ENCODE data around the gene HOXD11. TPM values are rescaled to one million over a fixed set of nuclear protein-coding genes. Genes with fewer than 3 reads are reported as not detected.

Gene HOXD11
- total RNA-seq, 4 donors from 2014 or later, result 0.88 to 34.6 (median 8.6) TPM; not detected in 1

DNA sequence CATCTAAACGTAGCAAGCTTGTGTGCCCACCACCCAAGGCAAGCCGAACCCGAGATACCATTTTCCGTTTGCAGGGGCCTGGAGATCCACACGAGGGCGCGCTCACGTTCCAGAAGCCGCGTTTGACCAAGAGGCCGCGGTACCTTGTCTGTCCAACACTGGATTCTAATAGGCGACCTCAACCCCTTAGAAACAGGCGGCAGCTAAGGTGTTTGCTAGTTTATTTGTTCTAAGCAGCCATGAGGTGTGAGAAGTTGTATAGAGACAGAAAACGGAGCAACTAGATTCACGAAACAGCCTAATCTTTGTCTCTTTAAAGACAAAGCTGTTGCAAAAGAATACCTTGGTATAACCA, 4.2 kb downstream of the HOXD11 start:
- TF ChIP-seq POLR2A (IDR thresholded peaks at IDR 0.05), result peak in 1 of 2 donors; percentile 21
- TF ChIP-seq, protein P1, sequence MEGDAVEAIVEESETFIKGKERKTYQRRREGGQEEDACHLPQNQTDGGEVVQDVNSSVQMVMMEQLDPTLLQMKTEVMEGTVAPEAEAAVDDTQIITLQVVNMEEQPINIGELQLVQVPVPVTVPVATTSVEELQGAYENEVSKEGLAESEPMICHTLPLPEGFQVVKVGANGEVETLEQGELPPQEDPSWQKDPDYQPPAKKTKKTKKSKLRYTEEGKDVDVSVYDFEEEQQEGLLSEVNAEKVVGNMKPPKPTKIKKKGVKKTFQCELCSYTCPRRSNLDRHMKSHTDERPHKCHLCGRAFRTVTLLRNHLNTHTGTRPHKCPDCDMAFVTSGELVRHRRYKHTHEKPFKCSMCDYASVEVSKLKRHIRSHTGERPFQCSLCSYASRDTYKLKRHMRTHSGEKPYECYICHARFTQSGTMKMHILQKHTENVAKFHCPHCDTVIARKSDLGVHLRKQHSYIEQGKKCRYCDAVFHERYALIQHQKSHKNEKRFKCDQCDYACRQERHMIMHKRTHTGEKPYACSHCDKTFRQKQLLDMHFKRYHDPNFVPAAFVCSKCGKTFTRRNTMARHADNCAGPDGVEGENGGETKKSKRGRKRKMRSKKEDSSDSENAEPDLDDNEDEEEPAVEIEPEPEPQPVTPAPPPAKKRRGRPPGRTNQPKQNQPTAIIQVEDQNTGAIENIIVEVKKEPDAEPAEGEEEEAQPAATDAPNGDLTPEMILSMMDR (IDR thresholded peaks at IDR 0.05), result peak; percentile 61 to 86 (median 70)
- H3K36me3 ChIP-seq, result no peaks in the 10 kb centered on the region
- H3K4me3 ChIP-seq, result peak overlapping the region; percentile 36 to 51
- H3K27ac ChIP-seq, result peak overlapping the region; percentile 98 to 99
- peaks cover 0 to 3% of the 10 kb centered on the region in 2 donors for H3K27me3 ChIP-seq
- H3K9me3 ChIP-seq, result no peaks in the 10 kb centered on the region
- DNase-seq, result peak; percentile 76 to 86
- H3K4me1 ChIP-seq, result peaks cover 0 to 8% of the 10 kb centered on the region in 2 donors
- intact Hi-C loops (cut with DNase I; ENCODE audit: low total_unique reads), result no loop called here

DNA sequence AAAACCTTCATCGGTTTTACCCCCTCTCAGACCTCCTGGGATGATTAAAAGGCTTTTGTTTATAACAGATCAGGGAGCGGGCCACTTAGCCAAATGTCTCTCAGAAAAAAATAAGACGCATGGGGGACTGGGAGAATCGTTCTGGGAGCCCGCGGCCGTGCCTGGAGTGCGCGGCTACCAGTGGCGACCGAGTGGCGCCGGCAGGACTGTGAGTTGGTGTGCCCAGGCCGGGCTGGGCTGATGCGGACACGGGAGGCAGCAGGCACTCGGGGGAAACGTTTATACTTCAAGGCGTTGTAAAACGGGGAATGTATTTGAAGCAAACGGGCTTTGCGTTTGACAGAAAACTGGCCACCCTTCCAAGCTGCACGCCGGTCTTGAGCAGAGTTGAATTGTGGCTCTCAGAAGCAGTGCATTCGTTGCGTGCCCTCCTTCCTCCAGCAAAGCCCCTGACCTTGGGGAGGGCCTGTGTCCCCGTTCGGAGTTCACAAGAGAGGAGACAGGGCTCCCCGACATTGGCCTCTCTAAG, 4.8 kb downstream of the HOXD11 start:
- Histone ChIP-seq H3K9me3 (no peaks in the 10 kb centered on the region), H3K4me3 (peak overlapping the region; percentile 36 to 51), H3K27ac (peak overlapping the region; percentile 98 to 99), H3K27me3 (peaks cover 0 to 3% of the 10 kb centered on the region in 2 donors), H3K4me1 (peaks cover 0 to 2% of the 10 kb centered on the region in 2 donors), H3K36me3 (no peaks in the 10 kb centered on the region)
- TF ChIP-seq, protein P1 (IDR thresholded peaks at IDR 0.05), result no peak
- TF ChIP-seq POLR2A (IDR thresholded peaks at IDR 0.05), result no peak
- intact Hi-C loops (cut with DNase I; ENCODE audit: low total_unique reads), result no loop called here
- DNase-seq, result no peak

DNA sequence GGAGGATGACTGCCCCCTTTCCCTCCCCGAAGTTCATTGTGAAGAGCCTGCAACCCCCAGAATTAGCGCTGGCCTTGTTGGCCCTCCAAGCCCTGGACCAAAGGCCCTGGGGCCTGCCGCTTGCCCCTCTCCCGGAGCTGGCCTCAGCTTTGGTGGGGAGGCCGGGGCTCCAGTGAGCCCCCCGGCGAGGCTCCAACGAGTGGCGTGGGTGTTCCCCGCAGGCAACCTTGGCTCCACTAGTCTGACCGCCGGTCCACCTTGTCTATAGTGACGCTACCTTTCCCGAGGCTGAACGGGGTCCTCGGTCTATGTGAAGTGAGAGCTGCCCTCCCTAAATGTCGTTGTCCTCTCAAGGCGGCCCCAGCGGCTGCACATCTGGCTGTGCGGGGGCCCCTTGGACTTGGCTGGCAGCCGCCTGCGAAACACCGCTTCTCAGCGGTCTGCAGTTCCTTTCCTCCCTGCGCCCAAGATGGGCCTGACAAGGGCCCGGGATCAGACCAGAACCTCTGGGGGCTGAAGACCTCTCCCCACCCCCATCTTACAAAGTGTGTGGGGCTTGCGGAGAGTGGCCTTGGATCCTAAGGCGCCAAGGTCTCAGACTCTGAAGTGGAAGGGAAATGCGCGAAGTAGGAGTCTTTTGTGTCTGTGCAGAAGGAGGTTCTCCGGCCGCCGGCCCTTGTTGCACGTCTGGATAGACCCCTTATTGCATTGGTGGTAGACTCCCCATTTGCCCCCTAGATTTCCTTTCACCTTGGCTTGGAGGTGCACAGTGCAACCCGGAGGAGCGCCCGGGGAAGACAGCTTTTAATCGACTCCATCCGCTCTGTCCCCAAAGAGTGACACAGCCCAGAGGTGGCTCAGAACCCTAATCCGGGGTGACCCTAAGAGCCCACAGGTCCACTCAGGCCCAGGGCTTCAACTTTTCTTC, 5.6 kb downstream of the HOXD11 start:
- no peaks in the 10 kb centered on the region for H3K9me3 ChIP-seq
- TF ChIP-seq POLR2A (IDR thresholded peaks at IDR 0.05), result no peak
- TF ChIP-seq, protein P1 (IDR thresholded peaks at IDR 0.05), result no peak
- intact Hi-C loops (cut with DNase I; ENCODE audit: low total_unique reads), result no loop called here
- H3K4me3 ChIP-seq, result peak overlapping the region; percentile 36 to 51
- no peak for DNase-seq
- no peaks in the 10 kb centered on the region for H3K4me1 ChIP-seq
- H3K36me3 ChIP-seq, result no peaks in the 10 kb centered on the region
- H3K27ac ChIP-seq, result peak overlapping the region; percentile 98 to 99
- H3K27me3 ChIP-seq, result peaks cover 0 to 3% of the 10 kb centered on the region in 2 donors

DNA sequence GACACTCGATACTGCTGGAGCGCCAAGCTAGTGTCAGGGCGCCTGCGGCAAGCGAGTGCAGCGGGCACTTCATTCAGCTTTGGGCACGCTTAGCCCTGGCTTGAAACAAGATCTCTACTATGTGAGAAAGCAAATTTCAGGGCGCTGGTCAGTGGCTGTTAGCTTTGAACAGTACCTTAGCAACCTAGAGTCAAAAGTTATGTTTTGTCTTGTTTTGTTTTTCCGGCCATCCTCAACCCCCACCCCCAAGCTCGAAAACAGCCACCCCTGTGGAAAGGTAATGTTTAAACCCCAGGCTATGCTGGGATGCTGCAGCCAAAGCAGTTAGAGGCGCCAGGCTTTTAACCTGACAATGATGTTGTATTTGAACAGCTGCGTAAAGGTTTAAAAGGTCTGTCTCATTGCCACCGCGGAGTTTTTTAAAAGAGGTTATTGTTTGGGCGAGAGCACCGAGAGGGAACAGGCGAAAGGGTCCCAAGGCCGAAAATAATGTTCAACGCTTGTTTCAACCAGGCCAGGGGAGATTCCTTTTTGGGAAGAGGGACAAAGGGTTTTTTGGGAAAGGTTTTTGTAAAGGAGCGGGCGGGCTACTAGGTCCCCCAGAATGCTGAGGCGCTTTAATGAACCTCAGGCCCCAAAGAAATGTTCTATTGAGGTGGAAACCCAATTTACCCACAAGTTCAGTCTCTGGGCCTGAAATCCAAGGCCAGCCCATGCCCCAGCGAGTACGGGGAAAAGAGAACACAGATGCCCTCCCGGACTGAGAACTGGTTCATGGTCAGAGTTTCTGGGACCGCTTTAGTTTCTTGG, 7.2 kb downstream of the HOXD11 start:
- TF ChIP-seq, protein P1 (IDR thresholded peaks at IDR 0.05), result no peak
- TF ChIP-seq POLR2A (IDR thresholded peaks at IDR 0.05), result no peak

More for the DNA sequence above, 7.2 kb downstream of the HOXD11 start:
- Histone ChIP-seq H3K4me3 (peak overlapping the region; percentile 43 to 51), H3K36me3 (no peaks in the 10 kb centered on the region), H3K27me3 (no peaks in the 10 kb centered on the region), H3K9me3 (no peaks in the 10 kb centered on the region), H3K4me1 (no peaks in the 10 kb centered on the region), H3K27ac (peak overlapping the region; percentile 98 to 99)
- DNase-seq, result no peak
- intact Hi-C loops (cut with DNase I; ENCODE audit: low total_unique reads), result no loop called here
